GM15510 (cell line): Measurements from ENCODE around the gene PDIA6.

Experiments
- POLR2A ChIP-seq: IDR thresholded peaks from 3 replicates; pipeline ENCODE4 v1.6.1; 2011; ENCODE audit warnings: borderline replicate concordance; ENCODE audit not compliant: insufficient read length; ENCODE audit errors: extremely low read depth

The PDIA6 gene

DNA sequence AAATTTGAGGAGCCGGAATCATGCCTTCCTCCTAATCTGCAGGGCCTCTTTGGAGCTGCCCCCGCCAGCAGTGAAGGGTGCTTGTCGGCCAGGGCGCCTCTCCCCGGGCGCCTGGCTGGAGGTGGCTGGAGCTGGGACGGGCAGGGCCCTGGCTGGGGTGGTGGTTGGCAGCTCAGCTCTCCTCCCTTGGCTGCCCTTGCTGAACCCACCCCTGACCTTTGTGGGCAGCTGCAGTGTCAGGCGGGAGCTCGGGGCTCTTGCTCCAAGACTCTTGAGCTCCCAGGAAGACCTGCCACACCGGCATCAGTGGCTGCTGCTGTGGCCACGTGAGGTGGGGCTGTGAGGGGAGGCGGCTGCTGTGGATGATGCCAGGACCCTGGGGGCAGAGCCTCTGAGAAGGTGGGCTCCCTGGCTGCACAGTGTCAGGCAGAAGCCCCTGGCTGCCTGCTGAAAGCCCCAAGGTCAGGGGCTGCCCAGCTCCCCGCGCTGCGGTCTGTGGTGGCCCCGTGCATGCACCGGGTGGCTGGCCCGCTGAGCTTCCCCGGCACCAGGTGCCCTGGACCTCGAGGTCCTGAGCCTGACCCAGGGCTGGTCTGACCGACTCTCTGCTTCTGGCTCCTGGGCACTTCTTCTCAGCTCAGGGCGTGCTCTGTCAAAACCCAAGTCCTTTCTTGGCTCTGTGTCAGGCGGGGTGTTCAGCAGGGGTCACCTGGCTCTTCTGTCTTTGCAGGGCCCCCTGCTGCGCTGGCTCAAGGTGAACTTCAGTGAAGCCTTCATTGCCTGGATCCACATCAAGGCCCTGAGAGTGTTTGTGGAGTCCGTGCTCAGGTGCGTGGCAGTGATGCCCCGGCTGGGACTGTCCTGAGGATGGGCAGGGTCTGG lies 34.5 kb downstream of the PDIA6 start:
- TF ChIP-seq POLR2A = no peak

DNA sequence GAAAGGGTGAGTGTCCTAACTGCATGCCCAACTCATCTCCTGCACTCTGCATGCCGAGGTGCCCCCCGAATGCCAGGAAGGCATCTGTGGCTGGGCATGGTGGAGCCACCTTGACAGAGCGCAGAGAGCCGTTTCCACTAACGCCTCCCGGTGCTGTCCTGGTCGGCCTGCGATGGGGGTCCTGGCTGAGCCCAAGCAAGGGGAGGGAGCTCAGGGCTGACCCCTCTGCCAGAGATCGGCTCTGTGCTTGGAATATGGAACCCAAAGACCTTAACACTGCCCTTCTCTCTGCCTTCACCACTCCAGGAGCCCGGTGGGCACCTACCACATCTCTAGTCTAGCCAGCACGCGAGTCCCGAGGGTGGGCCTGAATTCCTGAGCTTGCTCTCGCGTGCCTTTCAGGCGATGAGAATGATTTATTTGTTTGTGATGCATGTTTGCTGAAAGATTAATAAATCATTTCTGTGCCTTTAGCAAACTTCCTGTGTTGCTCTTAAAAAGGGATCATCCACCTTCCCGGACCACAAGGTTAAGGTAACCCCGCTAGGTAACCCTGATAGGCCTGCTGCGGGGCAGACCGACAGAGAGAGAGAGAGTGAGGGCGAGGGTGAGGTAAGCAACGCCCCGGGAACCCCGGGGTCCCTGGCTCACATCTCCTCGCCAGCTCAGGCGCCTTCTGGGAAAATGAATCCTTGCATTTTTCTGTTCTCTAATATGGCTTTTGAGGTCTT lies 35.3 kb downstream of the PDIA6 start:
- no peak for TF ChIP-seq POLR2A

GRCh38 chr2:10776231-10776977 lies 36.2 kb downstream of the PDIA6 start:
- no peak for TF ChIP-seq POLR2A

DNA sequence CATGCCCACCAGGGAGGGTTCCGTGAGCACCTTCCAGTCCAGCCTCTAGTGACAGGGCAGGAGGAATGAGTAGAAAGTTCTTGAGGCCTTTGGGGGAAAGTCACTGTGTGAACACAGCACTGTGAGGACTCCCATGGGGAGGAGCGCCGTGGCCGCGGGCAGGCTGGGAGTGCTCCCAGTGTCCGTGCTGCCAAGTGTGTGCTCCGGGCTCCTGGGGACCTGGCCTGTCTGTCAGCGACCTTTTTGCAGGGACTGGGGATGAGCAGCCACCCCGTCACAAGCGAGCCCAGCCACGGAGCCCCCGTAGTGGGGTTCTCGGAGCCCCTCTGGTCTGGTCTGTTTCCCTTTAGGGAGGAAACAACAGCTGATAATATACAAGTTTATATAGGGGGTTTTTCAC lies 36.8 kb downstream of the PDIA6 start:
- no peak for TF ChIP-seq POLR2A

DNA sequence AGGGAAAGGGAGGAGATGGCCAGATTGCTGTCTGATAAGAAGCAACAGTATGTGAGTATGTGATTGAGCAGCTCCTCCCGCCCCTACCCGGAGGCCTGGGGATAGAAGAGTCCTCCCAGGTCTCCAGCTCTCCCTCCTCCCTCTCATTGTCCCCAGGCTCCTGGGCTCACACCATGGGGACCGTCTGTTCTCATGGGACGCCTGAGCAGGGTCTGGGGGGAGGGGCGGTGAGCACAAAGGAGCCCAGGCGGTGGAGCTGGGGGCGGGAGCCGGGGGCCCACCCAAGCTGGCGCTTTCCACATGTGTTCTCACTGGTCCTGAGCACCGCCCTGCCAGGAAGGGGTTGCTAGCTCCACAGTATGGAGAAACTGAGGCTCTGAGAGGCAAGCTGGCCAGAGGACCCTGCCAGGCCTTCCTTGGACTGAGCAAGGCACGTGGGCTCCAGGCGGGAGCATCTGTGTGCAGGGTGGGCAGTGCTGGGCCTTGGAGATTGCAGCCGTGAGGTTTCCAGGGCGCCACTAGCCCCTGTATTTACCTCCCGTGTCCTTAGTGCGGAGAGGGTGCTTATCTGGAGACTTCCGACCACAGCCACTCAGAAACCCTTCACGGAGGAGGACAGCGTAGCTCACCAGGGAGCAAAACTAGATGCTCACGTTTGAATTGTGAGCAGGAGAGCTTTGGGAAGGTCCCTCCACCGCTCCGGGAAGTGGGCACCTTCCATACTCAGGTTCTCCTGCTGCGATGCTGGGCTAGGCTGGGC lies 37.4 kb downstream of the PDIA6 start:
- no peak for TF ChIP-seq POLR2A

- no peak for TF ChIP-seq POLR2A
Measured at GRCh38 chr2:10774394-10774793, 38.2 kb downstream of the PDIA6 start.

DNA sequence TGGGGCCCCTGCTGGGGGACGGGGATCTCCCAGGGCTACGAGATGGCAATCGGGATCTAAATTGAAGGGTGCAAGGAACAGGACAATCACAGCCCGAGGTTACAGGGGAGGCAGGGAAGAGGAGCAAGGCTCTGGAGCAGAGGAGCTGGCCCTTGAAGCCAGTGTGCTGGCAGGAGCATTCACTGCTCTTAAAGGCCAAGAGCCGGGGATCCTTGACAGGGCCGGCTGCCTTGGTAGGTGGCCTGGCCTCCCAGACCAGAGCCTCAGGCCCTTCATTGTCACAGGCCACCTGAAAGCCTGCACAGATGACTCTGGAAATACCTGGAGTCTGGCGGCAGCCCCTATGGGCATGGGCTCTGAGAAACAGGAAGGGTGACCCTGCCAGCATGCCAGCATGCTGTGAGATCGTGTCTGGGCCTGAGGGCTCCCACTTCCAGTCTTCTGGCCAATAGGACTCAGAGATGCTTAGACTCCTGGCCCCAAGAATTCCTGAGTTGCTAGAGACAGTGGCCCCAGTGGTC lies 38.7 kb downstream of the PDIA6 start:
- TF ChIP-seq POLR2A = no peak

GRCh38 chr2:10772868-10773215 lies 39.7 kb downstream of the PDIA6 start:
- TF ChIP-seq POLR2A = no peak

DNA sequence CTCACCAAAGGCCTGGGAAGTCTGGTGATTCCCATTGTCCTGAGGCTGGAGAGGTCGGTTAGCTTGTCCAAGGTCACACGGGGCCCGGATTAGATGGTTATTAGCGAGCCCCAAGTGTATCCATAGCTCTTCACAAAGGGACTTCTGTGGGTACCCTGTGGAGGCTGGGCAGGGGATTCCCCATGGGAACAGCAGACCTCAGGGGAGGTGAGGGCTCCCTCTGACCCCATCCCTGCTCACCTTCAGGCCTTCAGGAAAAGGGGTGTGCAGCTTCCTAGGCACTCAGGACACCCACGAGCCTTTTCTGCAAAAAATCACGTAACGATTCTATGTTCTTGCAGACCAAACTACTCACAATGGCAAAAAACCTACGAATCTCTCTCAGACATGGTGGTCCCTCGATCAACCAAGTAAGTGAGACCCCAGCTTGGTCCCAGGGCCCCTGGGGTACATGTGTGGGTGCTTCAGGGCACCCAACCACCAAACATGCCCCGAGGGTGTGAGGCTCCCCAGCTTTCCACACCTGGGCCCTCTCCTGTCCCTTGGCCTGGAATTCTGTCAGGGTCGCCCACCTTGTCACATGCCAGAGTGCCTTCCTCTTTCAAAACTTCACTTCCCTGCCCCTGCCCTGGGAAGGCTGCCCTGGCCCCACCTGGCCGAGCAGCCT lies 40.3 kb downstream of the PDIA6 start:
- no peak for TF ChIP-seq POLR2A

DNA sequence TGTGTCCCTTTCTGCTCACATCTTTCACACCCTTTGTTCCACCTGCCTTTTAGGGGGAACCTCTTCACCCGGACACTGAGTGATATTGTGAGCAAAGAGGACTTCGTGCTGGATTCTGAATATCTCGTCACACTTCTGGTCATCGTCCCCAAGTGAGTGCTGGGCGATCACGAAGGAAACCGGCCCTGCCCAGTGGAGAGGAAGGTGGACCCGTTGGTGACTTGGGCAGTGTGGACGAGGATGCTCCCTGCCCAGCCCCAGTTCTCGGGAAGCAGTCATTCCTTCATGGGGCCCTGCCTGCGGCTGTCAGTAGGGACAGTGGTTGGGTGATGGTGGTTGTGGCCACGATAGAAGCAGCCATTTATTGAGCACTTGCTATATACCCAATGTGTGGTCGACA lies 40.8 kb downstream of the PDIA6 start:
- TF ChIP-seq POLR2A = no peak

GRCh38 chr2:10770956-10771750 lies 41.4 kb downstream of the PDIA6 start:
- TF ChIP-seq POLR2A = no peak

DNA sequence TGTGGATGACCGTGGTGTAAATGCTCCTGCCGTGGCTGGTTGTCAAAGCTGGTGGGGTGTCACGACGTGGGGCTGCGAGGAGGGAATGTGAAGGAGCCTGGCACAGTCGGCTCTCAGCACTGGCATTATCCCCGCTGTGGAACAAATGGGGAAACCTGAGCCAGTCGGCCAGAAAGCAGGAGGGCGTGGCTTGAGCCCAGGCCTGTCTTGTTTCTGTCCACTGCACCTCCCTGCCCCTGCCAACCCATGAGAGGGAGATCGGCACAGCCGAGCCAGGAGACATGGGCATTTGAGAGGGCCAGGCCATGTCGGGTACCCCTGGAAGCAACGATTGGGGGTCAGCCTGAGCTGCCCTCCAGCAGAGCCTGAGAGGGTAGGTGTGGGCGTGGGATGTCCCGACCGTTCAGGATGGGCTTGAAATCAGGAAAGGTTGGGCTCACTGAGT lies 44.5 kb downstream of the PDIA6 start:
- TF ChIP-seq POLR2A = no peak

GRCh38 chr2:10765914-10766313 lies 46.7 kb downstream of the PDIA6 start:
- TF ChIP-seq POLR2A = no peak
